ENCODE results near the gene ODC1.

Gene ODC1

DNA sequence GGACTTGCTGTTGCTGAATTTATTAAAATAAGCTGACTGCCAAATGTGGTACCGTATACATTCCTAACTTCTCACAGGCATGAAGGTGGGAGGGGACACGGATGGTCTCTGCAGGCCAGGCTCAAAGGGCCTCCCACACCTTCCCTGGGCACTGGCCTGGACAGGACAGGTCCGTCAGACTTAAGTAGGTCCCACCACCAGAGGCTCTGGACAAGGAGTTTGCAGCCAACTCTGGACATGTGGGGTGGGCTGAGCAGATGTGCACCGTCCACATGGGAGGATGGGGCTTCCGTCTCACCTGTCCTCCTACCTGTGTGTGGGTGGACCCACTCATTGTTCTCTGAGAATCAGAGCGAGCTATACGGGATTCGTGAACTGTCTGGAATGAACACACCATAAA, 8.2 kb downstream of the ODC1 start:
- Histone ChIP-seq H3K4me3 (ENCODE audit: low read depth, low read length) (no peak overlapping the region), H3K9ac (ENCODE audit: low read length) (no peak overlapping the region), H3K27ac (ENCODE audit: low read depth, low read length) (no peak overlapping the region), H3K9me3 (ENCODE audit: control insufficient read depth, insufficient read depth, low read depth, low read length) (no peaks in the 10 kb centered on the region), H3K36me3 (ENCODE audit: control insufficient read depth, insufficient read depth, low read length) (peaks cover 56% of the 10 kb centered on the region), H3K27me3 (ENCODE audit: control insufficient read depth, insufficient read depth, low read length) (no peaks in the 10 kb centered on the region), H3K4me1 (ENCODE audit: control insufficient read depth, insufficient read depth, low read length) (no peaks in the 10 kb centered on the region)

DNA sequence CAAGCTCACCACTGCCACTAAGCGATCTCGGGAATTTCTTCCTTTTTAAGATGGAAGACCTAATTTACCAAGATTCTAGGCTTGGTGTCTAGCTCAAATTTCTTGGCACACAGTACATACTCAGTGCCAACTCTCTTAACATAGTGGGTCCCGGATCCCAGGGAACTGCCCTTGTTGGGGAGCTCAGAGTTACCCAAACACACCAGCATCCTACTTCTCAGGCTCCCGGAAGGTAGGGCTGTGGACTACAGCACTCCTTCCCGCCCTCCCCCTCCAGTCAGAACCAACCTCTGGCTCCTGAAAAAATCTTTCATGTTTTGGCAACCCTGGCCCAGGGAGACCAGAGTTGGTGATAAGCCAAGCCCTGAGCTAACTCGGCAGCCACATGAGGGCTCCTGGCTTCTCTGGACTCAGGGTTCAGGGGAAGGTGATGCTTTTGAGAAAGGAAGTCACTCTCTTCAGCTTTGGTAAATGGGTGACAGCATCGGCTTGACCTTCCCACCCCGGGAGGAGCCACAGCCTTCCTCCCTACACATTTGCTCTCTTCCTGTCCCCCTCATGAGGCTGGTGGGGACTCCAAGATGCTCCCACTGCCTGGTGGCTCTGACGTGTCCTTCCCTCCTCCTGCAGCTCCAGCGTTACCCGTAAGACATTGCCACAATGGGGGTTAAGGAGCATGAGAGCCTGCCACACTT, 8.8 kb downstream of the ODC1 start:
- Histone ChIP-seq H3K36me3 (ENCODE audit: control insufficient read depth, insufficient read depth, low read length) (peaks cover 49% of the 10 kb centered on the region), H3K9me3 (ENCODE audit: control insufficient read depth, insufficient read depth, low read depth, low read length) (no peaks in the 10 kb centered on the region)

DNA sequence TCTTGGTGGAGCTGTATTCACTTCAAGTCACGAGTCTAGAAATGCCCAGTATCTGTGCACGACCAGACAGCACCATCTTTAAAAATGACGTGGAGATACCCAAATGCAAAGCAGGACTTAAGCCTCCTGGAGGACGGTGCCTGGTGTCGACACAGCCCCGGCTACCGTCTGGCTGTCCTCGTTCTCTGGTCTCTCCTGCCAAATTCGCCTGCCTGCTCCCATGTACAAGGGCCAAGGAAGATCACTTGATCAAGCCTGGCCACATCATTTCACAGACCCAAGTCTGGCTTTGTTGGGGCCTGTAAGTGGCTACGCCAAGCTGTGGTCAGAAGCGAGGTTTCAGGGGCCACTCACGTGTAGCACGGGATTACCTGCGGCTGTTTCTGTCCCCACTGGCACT, 9.4 kb downstream of the ODC1 start:
- no peaks in the 10 kb centered on the region for H3K9me3 ChIP-seq (ENCODE audit: control insufficient read depth, insufficient read depth, low read depth, low read length)

More for the DNA sequence above, 8.8 kb downstream of the ODC1 start:
- H3K4me3 ChIP-seq (ENCODE audit: low read depth, low read length) = no peak overlapping the region
- no peaks in the 10 kb centered on the region for H3K27me3 ChIP-seq (ENCODE audit: control insufficient read depth, insufficient read depth, low read length)
- no peaks in the 10 kb centered on the region for H3K4me1 ChIP-seq (ENCODE audit: control insufficient read depth, insufficient read depth, low read length)
- H3K27ac ChIP-seq (ENCODE audit: low read depth, low read length) = no peak overlapping the region
- H3K9ac ChIP-seq (ENCODE audit: low read length) = no peak overlapping the region

DNA sequence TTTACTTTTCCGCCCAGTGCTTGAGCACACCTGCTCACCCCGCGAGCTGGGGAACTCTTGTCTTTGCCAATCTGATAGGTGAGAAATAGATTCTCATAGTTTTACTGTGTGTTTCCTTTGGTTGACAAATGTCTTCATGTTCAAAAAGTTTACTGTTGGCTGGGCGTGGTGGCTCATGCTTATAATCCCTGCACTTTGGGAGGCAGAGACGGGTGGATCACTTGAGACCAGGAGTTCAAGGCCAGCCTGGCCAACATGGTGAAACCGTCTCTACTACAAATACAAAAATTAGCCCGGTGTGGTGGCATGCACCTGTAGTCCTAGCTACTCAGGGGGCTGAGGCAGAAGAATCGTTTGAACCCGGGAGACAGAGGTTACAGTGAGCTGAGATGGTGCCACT, 10.3 kb downstream of the ODC1 start:
- H3K27me3 ChIP-seq (ENCODE audit: control insufficient read depth, insufficient read depth, low read length) = no peaks in the 10 kb centered on the region; the same call in 1 of the 2 replicates
- no peak overlapping the region for H3K27ac ChIP-seq (ENCODE audit: low read depth, low read length)
- peaks cover 34% of the 10 kb centered on the region for H3K36me3 ChIP-seq (ENCODE audit: control insufficient read depth, insufficient read depth, low read length)

More for the DNA sequence above, 9.4 kb downstream of the ODC1 start:
- H3K9ac ChIP-seq (ENCODE audit: low read length) = no peak overlapping the region
- H3K4me3 ChIP-seq (ENCODE audit: low read depth, low read length) = no peak overlapping the region
- no peaks in the 10 kb centered on the region for H3K27me3 ChIP-seq (ENCODE audit: control insufficient read depth, insufficient read depth, low read length)
- no peak overlapping the region for H3K27ac ChIP-seq (ENCODE audit: low read depth, low read length)
- H3K4me1 ChIP-seq (ENCODE audit: control insufficient read depth, insufficient read depth, low read length) = no peaks in the 10 kb centered on the region
- H3K36me3 ChIP-seq (ENCODE audit: control insufficient read depth, insufficient read depth, low read length) = peaks cover 43% of the 10 kb centered on the region

DNA sequence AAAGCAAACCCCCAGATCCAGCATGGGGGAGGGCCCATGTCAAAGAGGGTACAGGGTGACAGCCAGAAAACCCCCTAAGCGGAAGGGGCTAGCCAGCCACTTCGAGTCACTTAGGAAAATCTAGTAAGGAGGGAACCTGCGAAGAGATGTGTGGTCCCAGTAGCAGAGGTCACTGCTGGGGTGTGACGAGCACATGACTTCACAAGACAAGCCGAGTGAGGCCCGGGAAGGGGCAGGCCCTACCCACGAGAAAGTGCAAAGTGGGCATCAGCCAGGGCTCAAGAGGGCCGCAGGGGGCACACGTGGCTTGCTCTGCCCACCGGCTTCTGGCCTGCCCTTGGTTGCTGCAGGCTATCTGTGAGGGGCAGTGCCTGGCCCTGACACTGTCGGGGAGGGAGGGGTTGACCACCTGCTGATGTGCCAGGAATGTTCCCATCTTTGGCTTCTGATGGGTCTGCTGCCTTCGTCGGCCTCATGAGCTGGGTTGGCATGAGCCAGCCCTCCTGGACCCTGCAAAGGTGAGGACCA, 11.5 kb downstream of the ODC1 start:
- no peak overlapping the region for H3K9ac ChIP-seq (ENCODE audit: low read length)

More for the DNA sequence above, 10.3 kb downstream of the ODC1 start:
- Histone ChIP-seq H3K9ac (ENCODE audit: low read length) (no peak overlapping the region), H3K4me1 (ENCODE audit: control insufficient read depth, insufficient read depth, low read length) (no peaks in the 10 kb centered on the region), H3K9me3 (ENCODE audit: control insufficient read depth, insufficient read depth, low read depth, low read length) (no peaks in the 10 kb centered on the region), H3K4me3 (ENCODE audit: low read depth, low read length) (no peak overlapping the region)

DNA sequence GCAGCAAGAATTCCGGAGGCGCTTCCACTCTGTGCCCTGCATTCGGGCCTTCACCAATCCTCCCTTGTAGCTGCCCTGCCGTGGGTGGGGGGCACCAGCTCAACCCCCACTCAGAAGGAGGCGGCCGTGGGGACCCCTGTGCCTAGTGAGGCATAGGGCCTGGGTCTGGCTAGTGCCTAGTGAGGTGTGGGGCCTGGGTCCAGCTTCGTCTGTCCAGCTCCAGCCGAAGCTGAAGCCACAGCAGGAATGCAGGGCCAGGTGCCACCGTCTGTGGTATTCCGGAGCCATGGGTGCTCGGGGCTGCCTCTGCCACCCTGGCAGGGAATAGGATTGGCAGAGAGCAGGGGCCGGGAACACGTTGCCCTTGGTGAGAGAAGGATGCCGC, 12.3 kb downstream of the ODC1 start:
- Histone ChIP-seq H3K27ac (ENCODE audit: low read depth, low read length) (no peak overlapping the region), H3K9me3 (ENCODE audit: control insufficient read depth, insufficient read depth, low read depth, low read length) (no peaks in the 10 kb centered on the region), H3K36me3 (ENCODE audit: control insufficient read depth, insufficient read depth, low read length) (peaks cover 15% of the 10 kb centered on the region), H3K27me3 (ENCODE audit: control insufficient read depth, insufficient read depth, low read length) (no peaks in the 10 kb centered on the region; the same call in 1 of the 2 replicates), H3K4me3 (ENCODE audit: low read depth, low read length) (no peak overlapping the region), H3K4me1 (ENCODE audit: control insufficient read depth, insufficient read depth, low read length) (no peaks in the 10 kb centered on the region), H3K9ac (ENCODE audit: low read length) (no peak overlapping the region)

More for the DNA sequence above, 11.5 kb downstream of the ODC1 start:
- Histone ChIP-seq H3K4me1 (ENCODE audit: control insufficient read depth, insufficient read depth, low read length) (no peaks in the 10 kb centered on the region), H3K4me3 (ENCODE audit: low read depth, low read length) (no peak overlapping the region), H3K27ac (ENCODE audit: low read depth, low read length) (no peak overlapping the region), H3K36me3 (ENCODE audit: control insufficient read depth, insufficient read depth, low read length) (peaks cover 23% of the 10 kb centered on the region), H3K9me3 (ENCODE audit: control insufficient read depth, insufficient read depth, low read depth, low read length) (no peaks in the 10 kb centered on the region), H3K27me3 (ENCODE audit: control insufficient read depth, insufficient read depth, low read length) (no peaks in the 10 kb centered on the region; the same call in 1 of the 2 replicates)

DNA sequence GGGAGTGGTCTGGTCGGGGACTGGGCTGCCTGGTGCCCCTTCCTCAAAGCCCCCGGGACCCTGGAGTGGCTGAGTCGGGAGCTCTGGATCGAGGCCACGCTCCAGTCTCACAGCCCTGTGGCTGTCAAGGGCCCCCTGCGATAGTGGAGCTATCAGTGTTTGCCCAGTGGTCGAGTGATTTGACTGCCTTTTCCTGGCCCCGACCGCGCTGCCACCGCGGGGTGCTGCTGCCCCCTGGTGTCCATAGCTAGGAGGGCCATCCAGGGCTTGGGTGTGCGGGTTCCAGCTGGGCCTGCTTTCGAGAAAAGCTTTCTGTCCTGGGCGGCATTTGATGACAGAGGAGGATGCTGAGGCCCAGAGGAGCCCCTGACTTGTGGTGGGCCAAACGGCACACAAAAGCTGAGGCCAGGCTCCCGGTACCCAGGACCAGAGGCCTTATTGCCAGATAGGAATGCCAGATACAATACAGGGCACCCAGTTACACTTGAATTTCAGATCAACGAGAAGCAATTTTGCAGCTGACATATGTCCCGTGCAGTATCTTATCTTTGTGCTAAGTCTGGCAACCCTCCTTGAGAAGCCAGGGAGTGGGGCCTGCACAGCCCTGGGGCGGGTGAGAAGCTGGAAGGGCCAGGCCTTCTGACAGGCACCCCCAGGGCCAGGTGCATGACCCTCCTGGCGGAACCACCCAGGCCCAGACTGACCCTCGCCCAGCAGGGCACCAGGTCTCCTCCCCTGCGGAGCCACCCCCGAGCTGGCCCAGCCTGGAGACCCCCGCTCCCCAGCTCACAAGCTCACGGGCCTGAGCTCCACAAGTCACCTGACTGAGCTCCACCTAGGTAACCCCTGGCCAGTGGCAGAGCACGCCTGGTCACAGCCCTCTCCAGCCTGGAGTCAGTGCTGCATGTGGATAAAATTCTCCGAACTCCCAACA, 13.0 kb downstream of the ODC1 start:
- Histone ChIP-seq H3K4me3 (ENCODE audit: low read depth, low read length) (no peak overlapping the region), H3K9ac (ENCODE audit: low read length) (no peak overlapping the region), H3K27me3 (ENCODE audit: control insufficient read depth, insufficient read depth, low read length) (no peaks in the 10 kb centered on the region; the same call in 1 of the 2 replicates), H3K27ac (ENCODE audit: low read depth, low read length) (no peak overlapping the region), H3K9me3 (ENCODE audit: control insufficient read depth, insufficient read depth, low read depth, low read length) (no peaks in the 10 kb centered on the region), H3K36me3 (ENCODE audit: control insufficient read depth, insufficient read depth, low read length) (peaks cover 8% of the 10 kb centered on the region), H3K4me1 (ENCODE audit: control insufficient read depth, insufficient read depth, low read length) (no peaks in the 10 kb centered on the region)

DNA sequence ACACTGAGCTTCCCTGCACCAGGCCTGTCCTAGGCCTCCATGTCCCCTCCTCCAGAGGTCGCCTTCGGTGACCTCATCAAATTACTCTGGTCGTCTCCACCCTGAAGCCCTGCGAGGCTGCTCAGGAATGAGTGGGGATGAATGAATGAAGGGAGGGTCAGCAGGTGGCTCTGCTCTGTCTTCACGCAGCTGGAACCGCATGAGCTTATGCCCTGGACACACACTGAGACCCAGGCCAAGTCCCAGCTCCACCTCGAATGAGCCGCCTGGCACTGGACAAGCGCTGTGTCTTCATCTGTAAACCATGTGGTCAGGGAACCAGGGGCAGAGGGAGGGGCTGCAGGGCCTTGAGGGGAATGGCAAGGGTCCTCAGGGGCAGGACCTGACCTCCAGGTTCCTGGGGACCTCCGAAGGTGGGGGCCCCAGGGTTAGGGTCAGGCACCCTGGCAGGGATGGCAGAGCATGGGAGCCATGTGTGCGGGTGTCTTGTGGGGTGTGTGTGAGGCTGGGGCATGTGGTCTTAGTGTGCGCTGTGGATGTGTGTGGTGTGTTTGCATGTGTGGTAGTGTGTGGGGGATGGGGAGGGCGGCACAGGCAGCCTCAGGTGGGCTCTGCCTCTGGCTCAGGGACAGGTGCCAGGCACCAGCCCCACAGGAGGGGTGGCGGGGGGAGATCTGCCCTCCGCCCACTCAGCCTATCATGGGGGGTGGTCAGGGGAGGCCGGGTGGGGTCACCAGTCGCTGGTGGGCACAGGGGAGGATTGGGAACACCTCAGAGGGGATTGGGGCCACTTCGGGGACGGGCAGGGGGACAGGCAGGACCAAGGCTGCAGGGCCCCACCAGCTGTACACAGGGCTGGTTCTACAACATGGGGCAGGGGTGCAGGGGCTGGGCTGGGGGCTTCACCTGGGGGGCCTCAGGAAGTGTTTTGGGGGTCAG, 13.9 kb downstream of the ODC1 start:
- H3K36me3 ChIP-seq (ENCODE audit: control insufficient read depth, insufficient read depth, low read length) = no peaks in the 10 kb centered on the region
- no peak overlapping the region for H3K4me3 ChIP-seq (ENCODE audit: low read depth, low read length)
- no peaks in the 10 kb centered on the region for H3K9me3 ChIP-seq (ENCODE audit: control insufficient read depth, insufficient read depth, low read depth, low read length)
- H3K9ac ChIP-seq (ENCODE audit: low read length) = no peak overlapping the region
- no peaks in the 10 kb centered on the region for H3K4me1 ChIP-seq (ENCODE audit: control insufficient read depth, insufficient read depth, low read length)
- H3K27me3 ChIP-seq (ENCODE audit: control insufficient read depth, insufficient read depth, low read length) = no peaks in the 10 kb centered on the region; the same call in 1 of the 2 replicates
- H3K27ac ChIP-seq (ENCODE audit: low read depth, low read length) = no peak overlapping the region

DNA sequence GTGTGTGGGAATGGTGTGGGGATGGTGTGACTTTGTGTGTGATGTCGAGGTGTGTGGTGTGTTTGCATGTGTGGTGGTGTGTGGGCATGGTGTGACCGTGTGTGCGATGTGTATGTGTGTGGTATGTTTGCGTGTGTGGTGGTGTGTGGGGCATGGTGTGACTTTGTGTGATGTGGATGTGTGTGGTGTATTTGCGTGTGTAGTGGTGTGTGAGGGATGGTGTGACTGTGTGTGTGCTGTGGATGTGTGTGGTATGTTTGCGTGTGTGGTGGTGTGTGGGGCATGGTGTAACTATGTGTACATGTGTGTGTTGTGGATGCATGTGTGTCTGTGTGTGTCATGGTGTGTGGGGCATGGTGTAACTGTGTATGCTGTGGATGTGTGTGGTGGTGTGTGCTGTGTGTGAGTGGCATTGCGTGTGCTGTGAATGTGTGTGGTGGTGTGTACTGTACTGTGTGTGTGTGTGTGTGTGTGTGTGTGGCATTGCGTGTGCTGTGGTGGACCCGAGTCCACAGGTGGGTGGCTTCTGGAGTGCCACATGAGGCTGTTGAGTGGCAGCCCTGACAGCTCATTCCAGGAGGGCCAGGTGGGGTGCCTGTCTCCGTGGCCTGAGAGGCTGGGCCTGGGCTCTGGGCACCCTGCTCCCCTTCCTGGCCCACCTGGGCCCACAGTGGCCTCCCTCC, 14.7 kb downstream of the ODC1 start:
- Histone ChIP-seq H3K27me3 (ENCODE audit: control insufficient read depth, insufficient read depth, low read length) (no peaks in the 10 kb centered on the region; the same call in 1 of the 2 replicates), H3K4me1 (ENCODE audit: control insufficient read depth, insufficient read depth, low read length) (no peaks in the 10 kb centered on the region), H3K9ac (ENCODE audit: low read length) (no peak overlapping the region), H3K27ac (ENCODE audit: low read depth, low read length) (no peak overlapping the region), H3K9me3 (ENCODE audit: control insufficient read depth, insufficient read depth, low read depth, low read length) (no peaks in the 10 kb centered on the region), H3K4me3 (ENCODE audit: low read depth, low read length) (no peak overlapping the region), H3K36me3 (ENCODE audit: control insufficient read depth, insufficient read depth, low read length) (no peaks in the 10 kb centered on the region)
